GM10847 (cell line): Measurements from ENCODE around the gene FAM161A.

Experiments
- POLR2A ChIP-seq: IDR thresholded peaks from 2 replicates; pipeline ENCODE4 v1.6.1; 2011; ENCODE audit not compliant: insufficient read length; ENCODE audit errors: extremely low read depth

Gene FAM161A

DNA sequence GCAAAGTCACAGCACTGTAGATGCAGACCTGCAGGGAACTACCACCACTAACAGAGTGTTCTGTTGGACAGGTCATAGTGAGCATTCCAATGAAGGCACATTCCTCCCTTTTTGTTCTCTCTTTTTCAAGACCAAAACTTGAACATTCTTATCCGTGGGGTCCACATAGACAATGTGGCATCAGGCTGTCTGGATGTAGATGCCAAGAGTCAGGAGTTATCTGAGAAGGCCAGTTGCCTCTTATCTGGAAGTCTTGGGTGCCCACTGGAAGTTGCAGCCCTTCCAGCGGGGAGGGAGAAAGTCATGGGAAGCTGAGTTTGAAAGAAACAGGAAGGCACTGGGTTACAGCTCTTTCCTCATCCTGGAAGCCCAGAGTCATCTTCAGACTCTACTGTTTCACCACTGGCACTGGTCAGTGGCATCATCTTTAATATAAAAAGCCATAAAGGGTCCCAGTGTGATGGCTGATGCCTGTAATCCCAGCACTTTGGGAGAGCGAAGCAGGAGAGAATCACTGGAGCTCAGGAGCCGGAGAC lies 61.4 kb downstream of the FAM161A start:
- TF ChIP-seq POLR2A: no peak

DNA sequence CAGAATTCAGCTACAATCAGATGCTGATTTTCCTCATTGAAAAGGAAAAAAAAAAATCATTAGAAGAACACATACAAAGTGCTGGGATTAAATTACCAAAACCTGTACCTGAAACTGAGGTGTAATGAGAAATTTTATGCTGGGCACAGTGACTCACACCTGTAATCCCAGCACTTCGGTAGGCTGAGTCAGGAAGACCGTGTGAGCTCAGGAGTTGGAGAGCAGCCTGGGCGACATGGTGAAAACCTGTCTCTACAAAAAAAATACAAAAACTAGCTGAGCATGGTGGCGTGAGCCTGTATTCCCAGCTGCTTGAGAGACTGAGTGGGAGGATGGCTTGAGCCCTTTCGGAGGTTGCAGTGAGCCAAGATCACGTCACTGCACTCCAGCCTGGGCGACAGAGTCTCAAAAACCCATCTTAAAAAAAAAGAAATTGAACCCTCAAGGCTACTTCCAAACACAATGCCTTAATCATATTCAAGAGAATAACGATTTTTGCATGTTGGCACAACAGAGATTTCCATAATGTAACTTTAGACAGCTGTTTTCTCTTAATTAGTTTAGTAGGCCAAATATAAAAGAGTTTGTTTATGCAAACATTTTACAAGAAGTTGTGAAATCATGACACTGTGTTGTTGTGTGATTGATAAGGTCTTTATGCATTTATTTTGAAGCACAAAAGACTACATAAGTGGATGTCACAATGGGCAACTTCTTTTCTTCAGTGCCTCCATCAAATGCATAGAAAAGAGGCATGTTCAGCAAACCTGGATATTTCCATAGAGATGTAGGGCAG lies 63.9 kb downstream of the FAM161A start:
- TF ChIP-seq POLR2A: no peak

DNA sequence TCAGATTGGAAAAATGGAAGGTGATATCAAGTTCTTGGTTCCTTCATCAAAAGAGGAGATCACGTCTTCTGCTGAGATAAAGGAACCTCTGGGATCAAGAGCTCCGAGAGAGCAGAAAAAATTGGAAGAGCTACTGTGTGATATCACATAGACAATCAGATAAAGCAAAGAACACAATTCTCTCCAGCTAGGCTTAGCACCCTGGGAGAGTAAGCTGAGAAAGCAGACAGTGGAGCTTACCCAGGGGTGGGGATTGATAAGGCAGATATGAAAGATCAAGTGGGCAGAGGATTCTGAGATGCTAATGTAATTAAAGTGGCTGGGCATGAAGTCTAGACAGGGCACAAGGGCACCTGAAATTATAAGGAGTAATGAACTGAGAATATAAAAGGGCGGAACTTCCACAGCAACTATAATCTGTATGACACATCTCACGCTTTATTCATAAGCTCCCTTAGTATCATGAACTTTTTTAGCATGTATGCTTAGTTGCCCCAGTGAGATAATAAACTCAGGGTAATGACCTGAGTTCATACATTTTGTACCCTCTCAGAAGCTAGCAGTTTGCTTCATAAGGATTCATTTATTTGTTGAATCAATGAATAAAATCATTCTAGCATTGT lies 65.8 kb downstream of the FAM161A start:
- TF ChIP-seq POLR2A: no peak

DNA sequence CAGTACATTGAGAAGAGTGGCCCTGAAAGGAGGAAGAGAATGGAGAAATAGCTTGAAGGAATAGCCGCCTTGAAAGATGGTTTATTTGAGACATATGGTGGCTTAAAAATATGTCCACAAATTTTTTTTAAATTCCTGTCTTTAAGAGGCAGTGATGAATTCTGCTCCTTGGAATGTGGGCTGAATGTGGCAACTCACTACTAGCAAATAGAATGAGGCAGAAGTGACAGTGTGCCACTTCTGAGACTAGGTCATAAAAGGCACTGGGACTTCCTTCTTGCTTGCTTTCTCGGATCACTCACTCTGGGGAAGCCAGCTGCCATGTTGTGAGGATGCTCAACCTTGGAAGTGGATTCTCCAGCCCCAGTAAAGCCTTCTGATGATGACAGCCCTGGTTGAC lies 67.0 kb downstream of the FAM161A start:
- TF ChIP-seq POLR2A: no peak

DNA sequence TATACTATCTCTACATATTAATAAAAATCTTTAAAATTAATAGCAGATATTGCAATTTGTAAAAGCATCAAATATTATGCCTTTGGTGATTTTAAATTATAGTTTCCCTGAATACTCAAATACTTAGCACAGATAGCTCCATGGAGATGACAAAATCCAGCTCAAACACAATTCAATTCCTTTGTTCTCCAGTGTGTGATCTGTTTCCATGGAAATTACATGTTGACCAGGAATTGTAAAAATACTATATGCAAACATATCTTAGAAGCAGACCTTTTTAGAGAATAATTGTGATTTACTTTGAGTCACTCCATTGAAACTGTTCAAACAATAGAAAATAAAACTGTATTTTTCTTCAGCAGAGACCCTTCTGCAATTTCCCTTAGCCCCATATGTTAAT lies 68.3 kb downstream of the FAM161A start:
- TF ChIP-seq POLR2A: no peak

DNA sequence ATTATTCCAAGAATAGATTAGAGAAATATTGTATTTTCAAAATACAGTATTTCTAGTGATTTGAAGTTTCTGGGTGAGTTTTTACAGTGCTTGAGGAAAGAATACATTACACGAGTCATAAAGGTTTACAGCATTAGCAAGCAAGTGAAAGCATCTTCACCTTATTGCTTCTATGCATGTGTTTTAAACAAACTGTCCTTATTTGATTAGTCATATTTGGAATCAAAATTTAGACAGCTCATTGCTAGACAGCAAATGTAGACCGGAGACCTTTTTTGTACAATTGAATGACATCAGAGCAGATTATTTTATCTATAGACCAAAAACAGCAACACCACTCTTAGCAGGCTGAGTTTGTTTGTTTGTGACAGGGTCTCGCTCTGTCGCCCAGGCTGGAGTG lies 69.2 kb downstream of the FAM161A start:
- no peak for TF ChIP-seq POLR2A

DNA sequence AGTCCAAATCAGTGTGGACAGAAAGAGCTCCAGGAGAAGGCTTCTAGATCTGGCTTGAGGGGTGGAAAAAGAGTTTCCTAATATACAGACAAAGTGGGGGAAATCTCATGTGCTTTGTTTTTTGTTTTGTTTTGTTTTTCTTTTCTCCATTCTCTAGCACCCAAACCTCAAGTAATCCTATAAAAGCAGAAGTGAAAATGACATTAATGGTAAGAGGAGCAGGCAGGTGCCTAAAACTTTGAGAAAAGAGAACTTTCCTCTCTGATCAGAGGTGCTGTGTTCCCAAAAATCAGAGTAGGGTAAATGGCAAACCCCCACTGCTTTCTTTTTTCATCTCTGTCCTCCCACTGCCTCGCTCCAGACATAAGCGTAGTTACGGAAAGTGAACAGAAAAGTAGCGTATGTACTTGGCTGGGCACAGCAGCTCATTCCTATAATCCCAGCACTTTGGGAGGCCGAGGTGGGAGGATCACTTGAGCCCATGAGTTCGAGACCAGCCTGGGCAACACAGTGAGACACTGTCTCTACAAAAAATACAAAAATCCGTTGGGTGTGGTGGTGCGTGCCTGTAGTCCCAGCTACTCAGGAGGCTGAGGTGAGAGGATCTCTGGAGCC lies 77.8 kb downstream of the FAM161A start:
- TF ChIP-seq POLR2A: no peak
